Heart right ventricle (tissue), 16 donors: ENCODE measurements around the gene CCDC3. TPM values are rescaled to one million over a fixed set of nuclear protein-coding genes. Genes with fewer than 3 reads are reported as not detected.

Experiments
- ATAC-seq, 8 donors: fragments of 200-7000 bp; cut with Tn5 transposase; one replicate each; pipeline ENCODE4 v1.9.1; 2020; ENCODE audit warnings: mild to moderate bottlenecking in 8 of 8, moderate library complexity in 8 of 8, moderate number of reproducible peaks in 1 of 8
- DNase-seq, 2 donors: peaks; one replicate each; pipeline ENCODE4 v3.0.0-alpha.2; 2020
- H3K27ac ChIP-seq, 10 donors: fragments of 200-600 bp; sonication (generic) in 2 of 10; one replicate each; pipeline versions ENCODE4 v1.5.0 to v1.8.0; 2020 to 2022; ENCODE audit warnings: mild to moderate bottlenecking in 3 of 10
- H3K27me3 ChIP-seq, 7 donors: fragments of 200-600 bp; one replicate each; pipeline ENCODE4 v1.8.0; 2021 to 2022; ENCODE audit warnings: mild to moderate bottlenecking in 2 of 7
- H3K36me3 ChIP-seq, 9 donors: fragments of 200-600 bp; sonication (generic) in 1 of 9; one replicate each; pipeline versions ENCODE4 v1.5.0 to v1.8.0; 2020 to 2022; ENCODE audit warnings: mild to moderate bottlenecking in 2 of 9
- H3K4me1 ChIP-seq, 9 donors: fragments of 200-600 bp; sonication (generic) in 1 of 9; one replicate each; pipeline versions ENCODE4 v1.5.0 to v1.8.0; 2020 to 2022; ENCODE audit warnings: mild to moderate bottlenecking in 4 of 9
- H3K4me3 ChIP-seq, 10 donors: fragments of 200-600 bp; sonication (generic) in 2 of 10; one replicate each; pipeline versions ENCODE4 v1.5.0 to v1.8.0; 2020 to 2022; ENCODE audit warnings: mild to moderate bottlenecking in 7 of 10, moderate library complexity in 2 of 10
- H3K9me3 ChIP-seq, 11 donors: fragments of 200-600 bp in 10 of 11; sonication (generic) in 2 of 11; one replicate each; pipeline versions ENCODE4 v1.5.0 to v1.8.0; 2013 to 2022; ENCODE audit warnings: mild to moderate bottlenecking in 2 of 11, control low read depth in 1 of 11, moderate library complexity in 1 of 11
- WGBS, 2 donors: extraction: QIAGEN DNeasy Blood & Tissue Kit; methylation state at CpG; one replicate each; pipeline ENCODE4 v1.1.7; 2013; ENCODE audit warnings: inconsistent platforms in 1 of 2; 5-methylcytosine and 5-hydroxymethylcytosine counted together
- intact Hi-C, 10 donors: fragments of 100-400 bp; cut with DNase I; formaldehyde crosslinking; loops; one replicate each; pipeline versions ENCODE4 v1.11.1 to v1.14.2; 2022
- polyA plus RNA-seq, 2 donors: library from polyadenylated mRNA; stranded (reverse); fragments of 200-250 nt; gene quantifications; one replicate each; pipeline ENCODE4 v1.2.3, GENCODE V29; 2013
- total RNA-seq, 10 donors: library from RNA; stranded (reverse); fragmentation: NEBNext Ultra II Directional in 3 of 10; extraction: Animal tissue kit (Norgen Biotek cat#: 25700) in 3 of 10; gene quantifications; one replicate each; pipeline versions ENCODE4 v1.2.1 to v1.2.4, GENCODE V29; 2021 to 2023
- TF ChIP-seq, protein P1 (sequence below), 9 donors: fragments of 200-600 bp; sonication (generic) in 2 of 9; IDR thresholded peaks; one replicate each; pipeline versions ENCODE4 v1.5.0 to v1.8.0; 2021 to 2022; ENCODE audit warnings: antibody characterized with exemption in 9 of 9, mild to moderate bottlenecking in 5 of 9, moderate library complexity in 1 of 9
- donor health status: Arrhythmogenic right ventricular cardiomyopathy.
- donor health status: ischemic (EF 13 %, LVEDD 7.1; RV severe dilation, severe dysfunction).
- donor health status: healthy with polysubstance abuse.
- donor health status: DM: no; HTN: yes; CAD: no.
- donor health status: DM: no; HTN: no; CAD: no.
- donor health status: ischemic (EF 25% LVEDD 6.9; RV normal size, moderate dysfunction).
- donor health status: ischemic (EF 25% LVEDD 5.7; RV mildly dilated, moderate dysfunction).
- donor health status: healthy.
- donor health status: DM: yes; HTN: yes; CAD: no.
- donor health status: Ischemic cardiomyopathy.
- donor health status: ischemic (EF 35%, LVEDD 5.7; RV mildly dilated, moderate dysfunction).
- donor health status: nonischemic (EF 11% LVEDD 7.7; RV severe dilation, severe dysfunction).
- donor health status: DM: yes; HTN: yes; CAD: no.
- donor health status: PGD.
- donor health status: ischemic (EF 29% LVEDD 5.4; RV normal size, mild dysfunction).
- donor health status: nonischemic (EF 23%, LVEDD 6.1; RV moderate dilation, normal function).

Gene CCDC3
- total and polyA plus RNA-seq, 12 donors: 2.6 to 14.3 (median 6.9) TPM

DNA sequence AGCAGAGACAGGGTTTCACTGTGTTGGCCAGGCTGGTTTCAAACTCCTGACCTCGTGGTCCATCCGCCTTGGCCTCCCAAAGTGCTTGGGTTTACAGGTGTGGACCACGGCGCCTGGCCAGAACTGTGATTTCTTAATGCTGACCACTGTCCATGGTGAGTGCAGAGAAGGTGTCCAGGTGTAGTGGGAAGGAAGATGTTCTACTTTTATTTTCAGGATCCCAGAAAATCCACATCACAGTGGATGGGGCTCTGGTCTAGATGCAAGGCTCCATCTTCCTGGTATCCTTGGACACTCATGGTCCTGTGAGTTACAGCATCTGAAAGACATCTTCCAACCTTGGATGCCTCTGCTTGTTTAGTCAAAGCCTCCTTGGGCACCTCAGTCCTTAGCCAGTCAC, 92.7 kb downstream of the CCDC3 start:
- intact Hi-C loops: loop anchor here in 6 of 10 donors (5.0 to 10.0 kb wide), 4 partner anchors 166 to 646 kb away; no protein-coding TSS in a partner anchor
- Histone ChIP-seq H3K36me3 (no peaks in the 10 kb centered on the region), H3K4me3 (no peak overlapping the region), H3K27me3 (peaks cover 0 to 7% (median 0%) of the 10 kb centered on the region in 7 donors), H3K9me3 (peaks cover 0 to 9% (median 0%) of the 10 kb centered on the region in 11 donors), H3K4me1 (peaks cover 0 to 9% (median 0%) of the 10 kb centered on the region in 9 donors), H3K27ac (no peak overlapping the region)
- TF ChIP-seq, protein P1, sequence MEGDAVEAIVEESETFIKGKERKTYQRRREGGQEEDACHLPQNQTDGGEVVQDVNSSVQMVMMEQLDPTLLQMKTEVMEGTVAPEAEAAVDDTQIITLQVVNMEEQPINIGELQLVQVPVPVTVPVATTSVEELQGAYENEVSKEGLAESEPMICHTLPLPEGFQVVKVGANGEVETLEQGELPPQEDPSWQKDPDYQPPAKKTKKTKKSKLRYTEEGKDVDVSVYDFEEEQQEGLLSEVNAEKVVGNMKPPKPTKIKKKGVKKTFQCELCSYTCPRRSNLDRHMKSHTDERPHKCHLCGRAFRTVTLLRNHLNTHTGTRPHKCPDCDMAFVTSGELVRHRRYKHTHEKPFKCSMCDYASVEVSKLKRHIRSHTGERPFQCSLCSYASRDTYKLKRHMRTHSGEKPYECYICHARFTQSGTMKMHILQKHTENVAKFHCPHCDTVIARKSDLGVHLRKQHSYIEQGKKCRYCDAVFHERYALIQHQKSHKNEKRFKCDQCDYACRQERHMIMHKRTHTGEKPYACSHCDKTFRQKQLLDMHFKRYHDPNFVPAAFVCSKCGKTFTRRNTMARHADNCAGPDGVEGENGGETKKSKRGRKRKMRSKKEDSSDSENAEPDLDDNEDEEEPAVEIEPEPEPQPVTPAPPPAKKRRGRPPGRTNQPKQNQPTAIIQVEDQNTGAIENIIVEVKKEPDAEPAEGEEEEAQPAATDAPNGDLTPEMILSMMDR (IDR thresholded peaks at IDR 0.05): no peak
- WGBS, 2 donors: 94 to 96% methylated on average over 4 of the region's 4 CpGs
- DNase-seq: no peak
- ATAC-seq: no peak

DNA sequence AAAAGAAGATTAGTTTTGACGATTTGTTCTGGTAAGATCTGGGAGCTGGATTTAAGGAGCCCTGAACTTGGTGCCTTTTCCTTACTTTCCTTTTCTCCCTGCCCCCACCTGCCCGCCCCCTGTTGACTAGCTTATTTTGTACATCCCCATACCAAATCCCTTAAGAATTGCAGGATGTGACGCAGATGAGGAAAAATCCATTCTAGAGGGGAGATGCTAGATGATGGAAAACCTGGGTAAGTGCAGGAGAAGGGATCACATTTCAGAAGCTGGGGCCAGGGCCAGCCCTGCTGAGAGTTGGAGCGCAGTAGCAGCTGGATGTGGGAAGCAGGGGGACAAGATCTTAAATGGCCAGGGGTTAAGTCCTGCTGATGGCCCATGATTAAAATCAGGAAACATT, 93.9 kb downstream of the CCDC3 start:
- Histone ChIP-seq H3K9me3 (peaks cover 0 to 9% (median 0%) of the 10 kb centered on the region in 11 donors), H3K27me3 (peaks cover 0 to 9% (median 0%) of the 10 kb centered on the region in 7 donors), H3K4me1 (peaks cover 0 to 9% (median 0%) of the 10 kb centered on the region in 9 donors), H3K4me3 (no peak overlapping the region), H3K27ac (peak overlapping the region in 3 of 10 donors; percentile 31 to 44 (median 39)), H3K36me3 (no peaks in the 10 kb centered on the region)
- intact Hi-C loops: loop anchor here in 6 of 10 donors (5.0 to 10.0 kb wide), 4 partner anchors 167 to 645 kb away; no protein-coding TSS in a partner anchor
- TF ChIP-seq, protein P1 (IDR thresholded peaks at IDR 0.05): no peak
- DNase-seq: peak in 1 of 2 donors; percentile 22
- peak in 6 of 8 donors; percentile 23 to 72 (median 42) for ATAC-seq
- 49 to 50% methylated on average over 4 of the region's 4 CpGs for WGBS, 2 donors

DNA sequence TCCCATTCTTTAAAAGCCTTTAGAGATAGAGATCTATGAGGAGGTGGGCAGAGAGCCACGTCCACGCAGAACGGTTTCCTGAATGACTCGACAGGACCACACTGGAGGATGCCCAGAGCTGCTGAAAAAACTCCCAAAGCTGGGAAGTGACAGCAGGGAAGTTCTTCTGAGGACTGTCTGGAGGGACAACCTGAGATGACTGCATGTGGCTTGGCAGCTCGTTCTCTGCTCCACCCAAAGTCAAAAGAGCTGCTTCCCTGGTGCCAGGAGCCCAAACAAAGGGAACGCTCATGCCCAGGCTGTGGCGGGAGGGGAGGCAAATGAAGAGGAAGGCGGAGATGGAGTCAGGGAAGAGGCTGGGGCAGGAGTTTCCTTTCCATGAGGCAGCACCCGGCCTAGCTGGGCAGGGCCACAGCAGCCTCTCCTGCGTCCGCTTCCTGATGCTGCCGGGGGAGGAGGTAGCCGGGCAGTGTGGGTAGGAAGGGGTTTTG, 95.4 kb downstream of the CCDC3 start:
- 67 to 68% methylated on average over 13 of the region's 13 CpGs for WGBS, 2 donors
- Histone ChIP-seq H3K4me3 (no peak overlapping the region), H3K27me3 (peaks cover 0 to 11% (median 0%) of the 10 kb centered on the region in 7 donors), H3K36me3 (no peaks in the 10 kb centered on the region), H3K4me1 (peaks cover 0 to 9% (median 0%) of the 10 kb centered on the region in 9 donors), H3K9me3 (no peaks in the 10 kb centered on the region), H3K27ac (peak overlapping the region in 5 of 10 donors; percentile 3 to 67 (median 20))
- TF ChIP-seq, protein P1 (IDR thresholded peaks at IDR 0.05): no peak
- DNase-seq: peak in 1 of 2 donors; percentile 40
- intact Hi-C loops: loop anchor here in 6 of 10 donors (5.0 to 10.0 kb wide), 4 partner anchors 169 to 644 kb away; no protein-coding TSS in a partner anchor
- ATAC-seq: peak in 7 of 8 donors; percentile 16 to 75 (median 54)

DNA sequence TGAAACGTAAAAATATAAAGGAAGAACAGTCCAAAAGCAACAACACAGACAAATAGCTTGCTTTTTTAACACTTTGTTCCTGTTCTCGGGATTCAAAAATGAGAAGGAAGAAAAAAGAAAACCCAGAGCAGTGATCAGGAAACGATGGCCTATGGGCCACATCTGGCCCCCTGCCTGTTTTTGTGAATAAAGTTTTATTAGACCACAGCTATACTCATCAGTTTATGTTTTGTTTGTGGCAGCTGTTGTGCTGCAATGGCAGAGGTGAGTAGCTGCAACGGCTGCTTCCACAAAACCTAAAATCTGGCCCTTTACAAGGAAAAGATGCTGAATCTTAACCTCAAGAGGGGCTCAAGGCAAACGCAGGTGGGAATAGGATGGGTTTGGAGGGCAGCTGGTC, 96.4 kb downstream of the CCDC3 start:
- no peak for DNase-seq
- Histone ChIP-seq H3K4me1 (peaks cover 0 to 9% (median 0%) of the 10 kb centered on the region in 9 donors), H3K27ac (peak overlapping the region in 1 of 10 donors; percentile 67), H3K36me3 (no peaks in the 10 kb centered on the region), H3K27me3 (peaks cover 0 to 11% (median 0%) of the 10 kb centered on the region in 7 donors), H3K9me3 (no peaks in the 10 kb centered on the region), H3K4me3 (no peak overlapping the region)
- intact Hi-C loops: loop anchor here in 6 of 10 donors (5.0 to 10.0 kb wide), 4 partner anchors 170 to 643 kb away; no protein-coding TSS in a partner anchor
- WGBS, 2 donors: 81 to 84% methylated on average over 5 of the region's 5 CpGs
- no peak for ATAC-seq
- TF ChIP-seq, protein P1 (IDR thresholded peaks at IDR 0.05): no peak
